ENCODE measurements around the gene ORC3.
A peak's percentile ranks its signal among the peaks of the same experiment; 100 is the strongest.
"Not testable (repeated sequence)": the region's sequence is repeated elsewhere in the genome, so short reads cannot be mapped to it uniquely, and the experiment has no call there.

ORC3 gene

GRCh38 chr6:87705070-87705691 lies 115.2 kb downstream of the ORC3 start:
- no peaks in the 10 kb centered on the region for H3K9me3 ChIP-seq
- no peaks in the 10 kb centered on the region for H3K36me3 ChIP-seq
- no peak overlapping the region for H3K4me3 ChIP-seq (ENCODE audit: low read depth in 1 of 2, low read length in 1 of 2)
- H3K27ac ChIP-seq = peak overlapping the region; percentile 17
- H3K27me3 ChIP-seq = no peaks in the 10 kb centered on the region
- H3K4me1 ChIP-seq (ENCODE audit: control insufficient read depth in 1 of 2, insufficient read depth in 1 of 2, low read depth in 1 of 2, low read length in 1 of 2) = peaks cover 10 to 13% of the 10 kb centered on the region in 2 experiments
- TF ChIP-seq, protein P1, sequence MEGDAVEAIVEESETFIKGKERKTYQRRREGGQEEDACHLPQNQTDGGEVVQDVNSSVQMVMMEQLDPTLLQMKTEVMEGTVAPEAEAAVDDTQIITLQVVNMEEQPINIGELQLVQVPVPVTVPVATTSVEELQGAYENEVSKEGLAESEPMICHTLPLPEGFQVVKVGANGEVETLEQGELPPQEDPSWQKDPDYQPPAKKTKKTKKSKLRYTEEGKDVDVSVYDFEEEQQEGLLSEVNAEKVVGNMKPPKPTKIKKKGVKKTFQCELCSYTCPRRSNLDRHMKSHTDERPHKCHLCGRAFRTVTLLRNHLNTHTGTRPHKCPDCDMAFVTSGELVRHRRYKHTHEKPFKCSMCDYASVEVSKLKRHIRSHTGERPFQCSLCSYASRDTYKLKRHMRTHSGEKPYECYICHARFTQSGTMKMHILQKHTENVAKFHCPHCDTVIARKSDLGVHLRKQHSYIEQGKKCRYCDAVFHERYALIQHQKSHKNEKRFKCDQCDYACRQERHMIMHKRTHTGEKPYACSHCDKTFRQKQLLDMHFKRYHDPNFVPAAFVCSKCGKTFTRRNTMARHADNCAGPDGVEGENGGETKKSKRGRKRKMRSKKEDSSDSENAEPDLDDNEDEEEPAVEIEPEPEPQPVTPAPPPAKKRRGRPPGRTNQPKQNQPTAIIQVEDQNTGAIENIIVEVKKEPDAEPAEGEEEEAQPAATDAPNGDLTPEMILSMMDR (IDR thresholded peaks at IDR 0.05) = no peak

- Histone ChIP-seq H3K9me3 (no peaks in the 10 kb centered on the region), H3K4me3 (ENCODE audit: low read depth in 1 of 2, low read length in 1 of 2) (no peak overlapping the region), H3K27me3 (no peaks in the 10 kb centered on the region), H3K27ac (peak overlapping the region; percentile 32), H3K4me1 (ENCODE audit: control insufficient read depth in 1 of 2, insufficient read depth in 1 of 2, low read depth in 1 of 2, low read length in 1 of 2) (peaks cover 10 to 13% of the 10 kb centered on the region in 2 experiments), H3K36me3 (no peaks in the 10 kb centered on the region)
- TF ChIP-seq, protein P1 (IDR thresholded peaks at IDR 0.05) = no peak
Measured at GRCh38 chr6:87706187-87706966, 116.4 kb downstream of the ORC3 start.

GRCh38 chr6:87708581-87709427 lies 118.9 kb downstream of the ORC3 start:
- not testable (repeated sequence) for H3K9me3 ChIP-seq; H3K36me3 ChIP-seq; H3K27ac ChIP-seq; H3K4me1 ChIP-seq (ENCODE audit: control insufficient read depth in 1 of 2, insufficient read depth in 1 of 2, low read depth in 1 of 2, low read length in 1 of 2); H3K27me3 ChIP-seq; H3K4me3 ChIP-seq (ENCODE audit: low read depth in 1 of 2, low read length in 1 of 2)

DNA sequence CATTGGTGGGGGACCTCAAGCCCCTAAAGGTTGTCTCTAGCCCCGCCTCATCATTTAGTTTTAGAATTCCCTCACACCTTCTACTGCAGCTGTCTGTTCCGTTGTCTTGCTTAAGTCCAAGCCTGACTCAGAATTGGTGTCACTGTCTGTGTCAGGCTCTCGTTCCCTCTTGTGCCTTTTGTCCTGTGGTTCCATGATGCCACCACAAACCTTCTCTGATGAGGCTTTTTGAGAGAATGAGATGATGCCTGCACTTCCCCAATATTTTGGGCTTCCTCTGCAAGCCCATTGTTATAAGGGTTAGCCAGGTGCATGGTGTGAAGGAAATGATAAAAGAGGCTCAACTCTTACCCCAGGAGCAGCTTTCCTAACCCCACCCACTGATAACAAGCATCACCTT lies 120.2 kb downstream of the ORC3 start:
- Histone ChIP-seq H3K36me3 (no peaks in the 10 kb centered on the region), H3K9me3 (no peaks in the 10 kb centered on the region), H3K27me3 (no peaks in the 10 kb centered on the region), H3K27ac (peak overlapping the region; percentile 47), H3K4me1 (ENCODE audit: control insufficient read depth in 1 of 2, insufficient read depth in 1 of 2, low read depth in 1 of 2, low read length in 1 of 2) (peaks cover 14 to 19% of the 10 kb centered on the region in 2 experiments), H3K4me3 (ENCODE audit: low read depth in 1 of 2, low read length in 1 of 2) (no peak overlapping the region)
- TF ChIP-seq, protein P1 (IDR thresholded peaks at IDR 0.05) = no peak

DNA sequence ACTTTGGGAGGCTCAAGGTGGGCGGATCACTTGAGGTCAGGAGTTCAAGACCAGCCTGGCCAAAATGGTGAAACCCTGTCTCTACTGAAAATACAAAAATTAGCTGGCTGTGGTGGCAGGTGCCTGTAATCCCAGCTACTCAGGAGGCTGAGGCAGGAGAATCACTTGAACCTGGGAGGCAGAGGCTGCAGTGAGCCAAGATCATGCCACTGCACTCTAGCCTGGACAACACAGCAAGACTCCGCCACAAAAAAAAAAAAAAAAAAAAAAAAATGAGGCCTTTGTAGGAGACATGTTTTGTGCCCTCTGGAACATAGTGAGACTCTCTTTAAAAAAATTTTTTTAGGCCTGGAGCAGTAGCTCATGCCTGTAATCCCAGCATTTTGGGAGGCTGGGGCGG lies 122.8 kb downstream of the ORC3 start:
- H3K27ac ChIP-seq = not testable (repeated sequence)

DNA sequence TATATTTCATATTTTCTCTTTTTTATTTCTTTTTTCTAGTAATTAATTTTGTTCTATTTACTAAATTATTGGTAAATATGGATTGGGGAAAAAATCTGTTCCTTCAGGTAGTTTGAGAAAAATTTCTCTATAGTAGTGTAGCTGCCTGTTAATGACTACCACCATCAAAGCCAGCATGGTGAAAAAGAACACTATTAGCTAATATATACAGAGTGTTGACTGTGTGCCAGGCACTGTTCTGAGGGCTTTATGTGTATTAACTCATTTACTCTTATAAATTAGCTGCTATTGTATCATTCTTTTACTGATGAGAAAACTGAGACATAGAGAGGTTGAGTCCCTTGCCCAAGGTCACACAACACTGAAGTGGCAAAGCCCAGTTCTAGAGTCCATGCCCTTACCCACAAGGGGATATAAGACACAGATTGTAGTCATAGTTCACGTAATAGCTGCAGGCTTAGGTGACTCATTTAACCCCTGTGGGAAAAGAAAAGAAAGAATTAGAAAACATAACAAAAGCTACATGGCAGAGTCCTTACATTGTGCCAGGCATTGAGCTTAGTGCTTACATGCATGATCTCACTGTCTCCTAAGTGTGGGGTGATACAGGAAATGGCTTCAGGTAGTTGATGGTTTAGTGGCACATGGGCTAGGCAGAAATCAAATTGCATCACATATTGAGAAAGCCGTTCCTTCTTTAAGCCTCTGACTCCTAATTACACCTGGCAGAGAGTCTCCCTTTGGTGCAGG lies 124.3 kb downstream of the ORC3 start:
- Histone ChIP-seq H3K4me1 (ENCODE audit: control insufficient read depth in 1 of 2, insufficient read depth in 1 of 2, low read depth in 1 of 2, low read length in 1 of 2) (peaks cover 54 to 61% of the 10 kb centered on the region in 2 experiments), H3K4me3 (ENCODE audit: low read depth in 1 of 2, low read length in 1 of 2) (peak overlapping the region in 1 of 2 experiments; percentile 9), H3K9me3 (no peaks in the 10 kb centered on the region), H3K36me3 (no peaks in the 10 kb centered on the region), H3K27me3 (no peaks in the 10 kb centered on the region), H3K27ac (peak overlapping the region; percentile 92)
- TF ChIP-seq, protein P1 (IDR thresholded peaks at IDR 0.05) = no peak

More for the DNA sequence above, 122.8 kb downstream of the ORC3 start:
- H3K4me3 ChIP-seq (ENCODE audit: low read depth in 1 of 2, low read length in 1 of 2); H3K9me3 ChIP-seq; H3K27me3 ChIP-seq; H3K36me3 ChIP-seq: not testable (repeated sequence)
- peaks cover 38 to 45% of the 10 kb centered on the region in 2 experiments for H3K4me1 ChIP-seq (ENCODE audit: control insufficient read depth in 1 of 2, insufficient read depth in 1 of 2, low read depth in 1 of 2, low read length in 1 of 2)
